IMR-90 (cell line): Measurements from ENCODE around the gene MMP25. TPM values are rescaled to one million over a fixed set of nuclear protein-coding genes. Genes with fewer than 3 reads are reported as not detected.

ENCODE experiments used
- ATAC-seq: fragments of 200-7000 bp; cut with Tn5 transposase; 2 replicates; pipeline ENCODE4 v1.9.1; 2020; ENCODE audit warnings: low read depth, mild to moderate bottlenecking, moderate library complexity
- BruUV-seq: library from RNA; stranded (reverse); fragments of 400-500 nt; replicated peaks from 2 replicates; lab custom pipeline; 2021; lab: Mats Ljungman, UMichigan
- CTCF ChIA-PET: fragments of 300-600 bp; formaldehyde crosslinking; extraction: SDS; loops from one replicate; lab custom pipeline; 2021; ENCODE audit warnings: antibody characterized with exemption; lab: Yijun Ruan, JAX
- POLR2A ChIA-PET: fragments of 300-600 bp; sonication (Branson Sonifier 250); formaldehyde crosslinking; loops from one replicate; lab custom pipeline; 2022; ENCODE audit warnings: antibody characterized with exemption; ENCODE audit not compliant: unreplicated experiment; lab: Charles Lee
- DNase-seq: peaks from one replicate; pipeline ENCODE4 v3.0.0; 2013
- H2AFZ ChIP-seq: replicated peaks from 2 replicates; pipeline ENCODE3; 2013; ENCODE audit warnings: low read length, mild to moderate bottlenecking; ENCODE audit not compliant: poor library complexity
- H2AK5ac ChIP-seq: 2 replicates; pipeline ENCODE4 v1.6.1; 2013; ENCODE audit warnings: low read depth, low read length, inconsistent platforms
- H2AK9ac ChIP-seq: replicated peaks from 2 replicates; pipeline ENCODE3; 2013; ENCODE audit warnings: mild to moderate bottlenecking, low read depth, low read length, moderate library complexity; ENCODE audit not compliant: poor library complexity
- H2BK120ac ChIP-seq: 2 replicates; pipeline ENCODE4 v1.6.1; 2013; ENCODE audit warnings: low read depth, low read length, inconsistent platforms
- H2BK15ac ChIP-seq: 3 replicates; pipeline ENCODE4 v1.6.1; 2013; ENCODE audit warnings: low read depth, low read length, inconsistent platforms
- H2BK20ac ChIP-seq: 2 replicates; pipeline ENCODE4 v1.6.1; 2013; ENCODE audit warnings: low read depth, mild to moderate bottlenecking, inconsistent platforms, low read length, moderate library complexity
- H2BK5ac ChIP-seq: 2 replicates; pipeline ENCODE4 v1.6.1; 2013; ENCODE audit warnings: mild to moderate bottlenecking, low read depth, low read length, inconsistent platforms; ENCODE audit not compliant: poor library complexity, severe bottlenecking
- H3K14ac ChIP-seq: replicated peaks from 2 replicates; pipeline ENCODE4 v1.6.1; 2013; ENCODE audit warnings: low read depth, low read length, inconsistent platforms
- H3K18ac ChIP-seq: 2 replicates; pipeline ENCODE4 v1.6.1; 2013; ENCODE audit warnings: low read depth, low read length, control low read depth
- H3K23ac ChIP-seq: 2 replicates; pipeline ENCODE4 v1.6.1; 2013; ENCODE audit warnings: low read depth, low read length, inconsistent platforms
- H3K27ac ChIP-seq: 2 replicates; pipeline ENCODE4 v1.5.1; 2013; ENCODE audit warnings: mild to moderate bottlenecking, control low read depth, low read length; ENCODE audit not compliant: insufficient read depth
- H3K27me3 ChIP-seq: 2 replicates; pipeline ENCODE4 v1.6.1; 2013; ENCODE audit warnings: low read length; ENCODE audit not compliant: control insufficient read depth, insufficient read depth
- H3K36me3 ChIP-seq: 2 replicates; pipeline ENCODE4 v1.6.1; 2013; ENCODE audit warnings: low read length, mixed read lengths; ENCODE audit not compliant: control insufficient read depth, insufficient read depth
- H3K4ac ChIP-seq: 2 replicates; pipeline ENCODE4 v1.6.1; 2013; ENCODE audit warnings: low read depth, low read length, inconsistent platforms
- H3K4me1 ChIP-seq: 2 replicates; pipeline ENCODE4 v1.6.1; 2013; ENCODE audit warnings: low read length, mixed read lengths; ENCODE audit not compliant: control insufficient read depth, insufficient read depth
- H3K4me2 ChIP-seq: 2 replicates; pipeline ENCODE4 v1.6.1; 2013; ENCODE audit warnings: low read depth, mild to moderate bottlenecking, control low read depth, low read length, moderate library complexity
- H3K4me3 ChIP-seq: 2 replicates; pipeline ENCODE4 v1.5.1; 2013; ENCODE audit warnings: low read depth, mild to moderate bottlenecking, control low read depth, low read length, moderate library complexity; ENCODE audit not compliant: insufficient read depth
- H3K56ac ChIP-seq: 2 replicates; pipeline ENCODE4 v1.6.1; 2013; ENCODE audit warnings: low read length, inconsistent platforms; ENCODE audit not compliant: insufficient read depth; ENCODE audit errors: extremely low read depth
- H3K79me1 ChIP-seq, 2 experiments: 2 replicates each; pipeline ENCODE4 v1.6.1; 2013; ENCODE audit warnings: low read length in 2 of 2, inconsistent platforms in 1 of 2, low read depth in 1 of 2
- H3K9ac ChIP-seq: 2 replicates; pipeline ENCODE4 v1.6.1; 2013; ENCODE audit warnings: low read depth, low read length, control low read depth
- H3K9me1 ChIP-seq: 2 replicates; pipeline ENCODE4 v1.6.1; 2013; ENCODE audit warnings: low read length, inconsistent platforms; ENCODE audit not compliant: insufficient read depth
- H3K9me3 ChIP-seq: 2 replicates; pipeline ENCODE4 v1.6.1; 2013; ENCODE audit warnings: low read length; ENCODE audit not compliant: control insufficient read depth, insufficient read depth
- H4K20me1 ChIP-seq: 2 replicates; pipeline ENCODE4 v1.6.1; 2013; ENCODE audit warnings: low read length, inconsistent platforms; ENCODE audit not compliant: insufficient read depth
- H4K5ac ChIP-seq: 2 replicates; pipeline ENCODE4 v1.6.1; 2013; ENCODE audit warnings: mild to moderate bottlenecking, low read depth, low read length, control low read depth
- H4K8ac ChIP-seq, 2 experiments: 2 replicates each; pipeline ENCODE4 v1.6.1; 2013; ENCODE audit warnings: low read depth in 2 of 2, low read length in 2 of 2, control low read depth in 1 of 2, inconsistent platforms in 1 of 2
- H4K91ac ChIP-seq: 2 replicates; pipeline ENCODE4 v1.6.1; 2013; ENCODE audit warnings: low read depth, low read length, inconsistent platforms; ENCODE audit not compliant: insufficient read depth
- BHLHE40 ChIP-seq: fragments of 150-350 bp; IDR thresholded peaks from 2 replicates; pipeline ENCODE4 v1.6.1; 2016; ENCODE audit warnings: mild to moderate bottlenecking, low read depth, low read length
- CEBPB ChIP-seq: IDR thresholded peaks from 2 replicates; pipeline ENCODE4 v1.6.1; 2012; ENCODE audit warnings: low read depth, low read length, improper control_type of control experiment
- CHD1 ChIP-seq: IDR thresholded peaks from 2 replicates; pipeline ENCODE4 v1.6.1; 2012; ENCODE audit warnings: low read depth, low read length, improper control_type of control experiment
- FOS ChIP-seq: fragments of 150-350 bp; IDR thresholded peaks from 2 replicates; pipeline ENCODE4 v1.6.1; 2016; ENCODE audit warnings: low read depth, low read length
- RFX5 ChIP-seq: IDR thresholded peaks from 2 replicates; pipeline ENCODE4 v1.8.0; 2012; ENCODE audit warnings: low read depth, mild to moderate bottlenecking, low read length, moderate library complexity
- SMC3 ChIP-seq: fragments of 150-350 bp; IDR thresholded peaks from 2 replicates; pipeline ENCODE4 v1.6.1; 2016; ENCODE audit warnings: low read depth, mild to moderate bottlenecking, antibody characterized with exemption, low read length, moderate library complexity
- WGBS, 2 experiments: methylation state at CpG; one replicate each; pipeline versions ENCODE4 v1.1.5 to v1.1.7; 2013; ENCODE audit warnings: missing lambda C conversion rate in 2 of 2; ENCODE audit not compliant: insufficient read length in 1 of 2; ENCODE audit errors: extremely low coverage in 2 of 2; 5-methylcytosine and 5-hydroxymethylcytosine counted together
- dilution Hi-C: fragments of 300-500 bp; cut with HindIII; formaldehyde crosslinking; loops from one replicate; pipeline ENCODE4 v1.14.3; 2018; ENCODE audit warnings: low sequenced_read_pairs; ENCODE audit not compliant: unreplicated experiment
- in situ Hi-C: fragments of 300-500 bp; cut with MboI; formaldehyde crosslinking; loops from 3 replicates; pipeline ENCODE4 v1.14.3; 2019; ENCODE audit warnings: low sequenced_read_pairs, inconsistent platforms, mixed read lengths
- intact Hi-C: fragments of 100-400 bp; cut with micrococcal nuclease; formaldehyde crosslinking; loops from 2 replicates; pipeline ENCODE4 v1.10.0; 2022
- polyA plus RNA-seq, 3 experiments: library from polyadenylated mRNA; depleted of rRNA; stranded (reverse); fragments of >200 nt; gene quantifications; 2 replicates each; pipeline ENCODE4 v1.2.3, GENCODE V29; 2012; ENCODE audit warnings: low replicate concordance in 1 of 3
- total RNA-seq: library from RNA; depleted of rRNA; stranded (reverse); fragments of >200 nt; gene quantifications from 2 replicates; pipeline ENCODE4 v1.2.3, GENCODE V29; 2012
- TF ChIP-seq, protein P1 (sequence below): fragments of 150-350 bp; IDR thresholded peaks from 2 replicates; pipeline ENCODE4 v1.6.1; 2017; ENCODE audit warnings: mild to moderate bottlenecking, antibody characterized with exemption, low read length, low read depth

Gene MMP25
- total and polyA plus RNA-seq, 2 of the 4 experiments (the other 2 are of a cell fraction) = 0.07 TPM; not detected in 1

- Histone ChIP-seq H3K27ac (no peak overlapping the region), H3K9ac (no peak overlapping the region), H3K56ac (no peak overlapping the region), H3K18ac (no peak overlapping the region), H4K5ac (no peak overlapping the region), H2AK5ac (no peak overlapping the region), H3K4me3 (no peak overlapping the region), H4K8ac (no peak overlapping the region), H2BK5ac (no peak overlapping the region), H3K14ac (no peak overlapping the region), H3K4ac (no peak overlapping the region), H3K36me3 (no peaks in the 10 kb centered on the region), H4K91ac (no peak overlapping the region), H2BK20ac (no peak overlapping the region), H2BK120ac (no peak overlapping the region), H3K4me1 (no peaks in the 10 kb centered on the region), H3K79me1 (no peaks in the 10 kb centered on the region), H3K4me2 (no peak overlapping the region), H2AFZ (no peak overlapping the region), H2AK9ac (no peak overlapping the region), H3K27me3 (peaks cover 53% of the 10 kb centered on the region), H3K23ac (no peak overlapping the region), H3K9me1 (no peaks in the 10 kb centered on the region), H3K9me3 (no peaks in the 10 kb centered on the region), H4K20me1 (no peaks in the 10 kb centered on the region), H2BK15ac (no peak overlapping the region)
- TF ChIP-seq BHLHE40 (no peak), CHD1 (no peak), RFX5 (no peak), SMC3 (no peak), FOS (no peak), CEBPB (no peak)
- TF ChIP-seq, protein P1, sequence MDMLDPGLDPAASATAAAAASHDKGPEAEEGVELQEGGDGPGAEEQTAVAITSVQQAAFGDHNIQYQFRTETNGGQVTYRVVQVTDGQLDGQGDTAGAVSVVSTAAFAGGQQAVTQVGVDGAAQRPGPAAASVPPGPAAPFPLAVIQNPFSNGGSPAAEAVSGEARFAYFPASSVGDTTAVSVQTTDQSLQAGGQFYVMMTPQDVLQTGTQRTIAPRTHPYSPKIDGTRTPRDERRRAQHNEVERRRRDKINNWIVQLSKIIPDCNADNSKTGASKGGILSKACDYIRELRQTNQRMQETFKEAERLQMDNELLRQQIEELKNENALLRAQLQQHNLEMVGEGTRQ = no peak
- no peak for ATAC-seq
- no peak for DNase-seq
- WGBS, 2 experiments = 80% methylated on average over 1 of the region's 4 CpGs; no CpG with 5 or more reads in 1 of the 2 experiments
- in situ Hi-C loops (no loop called here), dilution Hi-C loops (no loop called here), intact Hi-C loops (no loop called here)
- BruUV-seq = no TSS peak
- CTCF ChIA-PET = interaction anchor here (1.3 kb wide), 1 partner anchor 31 kb away, joined by 6 read pairs; no protein-coding TSS in a partner anchor
- POLR2A ChIA-PET = no interaction called here
Observed at GRCh38 chr16:3000540-3000939, 45.8 kb upstream of the MMP25 start.
